Gastroesophageal sphincter (tissue), 3 donors: ENCODE data around the gene DEAF1.

Source experiments
- CTCF ChIP-seq, 4 experiments: fragments of 200-600 bp in 2 of 4; fragments of 450-650 bp in 2 of 4; sonication (generic) in 1 of 4; IDR thresholded peaks; one replicate each; pipeline ENCODE4 v1.5.1; 2017 to 2019; ENCODE audit warnings: antibody characterized with exemption in 4 of 4, mild to moderate bottlenecking in 2 of 4, moderate library complexity in 2 of 4
- EP300 ChIP-seq: sonication (generic); formaldehyde crosslinking; IDR thresholded peaks from one replicate; pipeline ENCODE4 v1.6.1; 2017; ENCODE audit warnings: antibody characterized with exemption, mild to moderate bottlenecking
- POLR2A ChIP-seq, 2 donors: fragments of 450-650 bp; IDR thresholded peaks; one replicate each; pipeline ENCODE4 v1.6.1; 2017; ENCODE audit warnings: antibody characterized with exemption in 2 of 2, mild to moderate bottlenecking in 2 of 2, moderate library complexity in 1 of 2
- POLR2AphosphoS5 ChIP-seq: sonication (generic); formaldehyde crosslinking; IDR thresholded peaks from one replicate; pipeline ENCODE4 v1.6.1; 2017; ENCODE audit warnings: antibody characterized with exemption

DNA sequence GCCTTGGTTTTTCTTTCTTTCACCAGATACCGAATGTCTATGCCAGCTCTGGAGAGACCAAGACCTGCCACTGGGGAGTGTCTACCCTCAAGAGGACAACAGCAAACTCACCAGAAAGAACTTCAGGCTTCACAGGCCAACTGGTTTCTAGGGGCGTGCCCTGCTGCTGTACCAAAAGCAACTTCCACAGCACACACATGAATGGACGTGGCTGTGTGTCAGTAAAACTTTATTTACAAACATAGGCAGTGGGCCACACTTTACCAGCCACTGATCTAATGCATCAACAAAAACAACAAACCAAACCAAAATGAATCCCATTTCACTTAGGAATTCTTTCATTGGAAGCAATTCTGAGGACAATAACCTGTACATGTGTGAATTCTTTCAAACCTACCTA, 16.7 kb downstream of the DEAF1 start:
- TF ChIP-seq POLR2A (IDR thresholded peaks at IDR 0.05) (no peak), CTCF (IDR thresholded peaks at IDR 0.05) (no peak), POLR2AphosphoS5 (no peak), EP300 (no peak)
